Right lung (tissue), 5 donors: ENCODE data around the gene ZMAT3. TPM values are rescaled to one million over a fixed set of nuclear protein-coding genes. Genes with fewer than 3 reads are reported as not detected.
"Not testable (repeated sequence)": the region's sequence is repeated elsewhere in the genome, so short reads cannot be mapped to it uniquely, and the experiment has no call there.

Experiments used
- DNase-seq, 2 donors: peaks; one replicate each; pipeline ENCODE4 v3.0.0-alpha.2; 2013
- polyA plus RNA-seq, 5 donors: library from polyadenylated mRNA; unstranded; fragments of 120-200 nt; gene quantifications; one replicate each; pipeline versions ENCODE4 v1.2.1 to v1.2.3, GENCODE V29; 2013; ENCODE audit warnings: inconsistent platforms in 1 of 5, low replicate concordance in 1 of 5; ENCODE audit not compliant: insufficient read length in 5 of 5, insufficient read depth in 1 of 5

The ZMAT3 gene
- polyA plus RNA-seq, 5 donors, result 4.2 to 5.8 (median 5.4) TPM

GRCh38 chr3:179069762-179070390, 1.7 kb downstream of the ZMAT3 start:
- no peak for DNase-seq

GRCh38 chr3:179068779-179069530, 2.7 kb downstream of the ZMAT3 start:
- DNase-seq, result no peak

- no peak for DNase-seq
Observed at GRCh38 chr3:179067839-179068238, 3.8 kb downstream of the ZMAT3 start.

- no peak for DNase-seq
Observed at GRCh38 chr3:179067291-179067690, 4.3 kb downstream of the ZMAT3 start.

- DNase-seq, result no peak
Observed at GRCh38 chr3:179063945-179064560, 7.6 kb downstream of the ZMAT3 start.

- no peak for DNase-seq
Observed at GRCh38 chr3:179056326-179056725, 15.3 kb downstream of the ZMAT3 start.

- not testable (repeated sequence) for DNase-seq
Observed at GRCh38 chr3:179054565-179054964, 17.0 kb downstream of the ZMAT3 start.

- DNase-seq, result no peak
Observed at GRCh38 chr3:179046497-179047353, 24.9 kb downstream of the ZMAT3 start.

GRCh38 chr3:179045719-179046402, 25.7 kb downstream of the ZMAT3 start:
- DNase-seq, result no peak

GRCh38 chr3:179038899-179039251, 32.7 kb downstream of the ZMAT3 start:
- DNase-seq, result not testable (repeated sequence)

GRCh38 chr3:179038216-179038898, 33.3 kb downstream of the ZMAT3 start:
- no peak for DNase-seq

GRCh38 chr3:179037351-179037750, 34.3 kb downstream of the ZMAT3 start:
- no peak for DNase-seq

- no peak for DNase-seq
Observed at GRCh38 chr3:179036626-179037300, 34.8 kb downstream of the ZMAT3 start.

GRCh38 chr3:179036226-179036625, 35.4 kb downstream of the ZMAT3 start:
- DNase-seq, result no peak

GRCh38 chr3:179035232-179035631, 36.4 kb downstream of the ZMAT3 start:
- no peak for DNase-seq

GRCh38 chr3:179033304-179033657, 38.3 kb downstream of the ZMAT3 start:
- DNase-seq, result not testable (repeated sequence)

- not testable (repeated sequence) for DNase-seq
Observed at GRCh38 chr3:179032454-179033303, 38.9 kb downstream of the ZMAT3 start.

GRCh38 chr3:179029096-179029495, 42.5 kb downstream of the ZMAT3 start:
- DNase-seq, result no peak

GRCh38 chr3:179028408-179028807, 43.2 kb downstream of the ZMAT3 start:
- no peak for DNase-seq
